DND-41 (cell line): ENCODE measurements around the gene RFX1.

Experiments
- EZH2 ChIP-seq: IDR thresholded peaks from 3 replicates; pipeline ENCODE4 v1.6.1; 2012; ENCODE audit warnings: borderline replicate concordance, low read depth, mild to moderate bottlenecking, moderate library complexity, low read length, inconsistent platforms; ENCODE audit not compliant: severe bottlenecking
- TF ChIP-seq, protein P1 (sequence below): IDR thresholded peaks from 2 replicates; pipeline ENCODE4 v1.5.1; 2012; ENCODE audit warnings: borderline replicate concordance, low read length, moderate library complexity, mild to moderate bottlenecking; ENCODE audit not compliant: poor library complexity, severe bottlenecking; ENCODE audit errors: extremely low read depth

DNA sequence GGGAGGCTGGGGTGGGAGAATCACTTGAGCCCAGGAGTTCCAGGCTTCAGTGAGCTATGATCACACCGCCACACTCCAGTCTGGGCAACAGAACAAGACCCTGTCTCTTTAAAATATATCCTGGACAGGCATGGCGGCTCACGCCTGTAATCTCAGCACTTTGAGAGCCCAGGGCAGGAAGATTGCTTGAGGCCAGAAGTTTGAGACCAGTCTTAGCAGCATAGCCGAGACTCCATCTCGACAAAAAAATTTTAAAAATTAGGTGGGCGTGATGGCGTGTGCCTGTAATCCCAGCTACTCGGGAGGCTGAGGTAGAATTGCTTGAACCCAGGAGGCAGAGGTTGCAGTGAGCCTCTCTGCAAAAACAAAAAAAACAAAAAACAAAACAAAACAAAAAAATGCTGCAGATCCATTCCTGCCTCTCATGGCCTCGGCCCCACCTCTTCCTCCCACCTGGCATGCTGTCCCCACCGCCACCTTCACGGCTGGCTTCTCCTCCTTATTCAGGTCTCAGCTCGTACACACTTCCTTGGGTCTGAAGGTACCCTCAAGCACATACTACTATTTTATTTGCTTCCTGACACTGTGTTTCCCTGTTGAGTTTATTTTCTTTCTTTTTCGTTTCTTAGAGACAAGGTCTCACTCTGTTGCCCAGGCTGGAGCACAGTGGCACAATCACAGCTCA lies 5.3 kb downstream of the RFX1 start:
- TF ChIP-seq, protein P1, sequence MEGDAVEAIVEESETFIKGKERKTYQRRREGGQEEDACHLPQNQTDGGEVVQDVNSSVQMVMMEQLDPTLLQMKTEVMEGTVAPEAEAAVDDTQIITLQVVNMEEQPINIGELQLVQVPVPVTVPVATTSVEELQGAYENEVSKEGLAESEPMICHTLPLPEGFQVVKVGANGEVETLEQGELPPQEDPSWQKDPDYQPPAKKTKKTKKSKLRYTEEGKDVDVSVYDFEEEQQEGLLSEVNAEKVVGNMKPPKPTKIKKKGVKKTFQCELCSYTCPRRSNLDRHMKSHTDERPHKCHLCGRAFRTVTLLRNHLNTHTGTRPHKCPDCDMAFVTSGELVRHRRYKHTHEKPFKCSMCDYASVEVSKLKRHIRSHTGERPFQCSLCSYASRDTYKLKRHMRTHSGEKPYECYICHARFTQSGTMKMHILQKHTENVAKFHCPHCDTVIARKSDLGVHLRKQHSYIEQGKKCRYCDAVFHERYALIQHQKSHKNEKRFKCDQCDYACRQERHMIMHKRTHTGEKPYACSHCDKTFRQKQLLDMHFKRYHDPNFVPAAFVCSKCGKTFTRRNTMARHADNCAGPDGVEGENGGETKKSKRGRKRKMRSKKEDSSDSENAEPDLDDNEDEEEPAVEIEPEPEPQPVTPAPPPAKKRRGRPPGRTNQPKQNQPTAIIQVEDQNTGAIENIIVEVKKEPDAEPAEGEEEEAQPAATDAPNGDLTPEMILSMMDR = no peak
- no peak for TF ChIP-seq EZH2
